Cardiac muscle cell (in vitro differentiated cells and primary cell): Measurements from ENCODE around the gene NOTCH4. TPM values are rescaled to one million over a fixed set of nuclear protein-coding genes. Genes with fewer than 3 reads are reported as not detected.
"Not testable (repeated sequence)": the region's sequence is repeated elsewhere in the genome, so short reads cannot be mapped to it uniquely, and the experiment has no call there.

Source experiments
- DNase-seq, 2 donors: peaks; one replicate each; pipeline versions ENCODE4 v3.0.0 to v3.0.0-alpha.2; 2010 to 2017; ENCODE audit warnings: low read depth in 1 of 2, low spot score in 1 of 2
- H3K27ac ChIP-seq: fragments of 200-600 bp; sonication (generic); 2 replicates; pipeline ENCODE4 v1.5.1; 2016
- H3K27me3 ChIP-seq: fragments of 200-600 bp; sonication (generic); 2 replicates; pipeline ENCODE4 v1.6.0; 2016; ENCODE audit warnings: control low read depth
- H3K36me3 ChIP-seq: fragments of 200-600 bp; sonication (generic); 2 replicates; pipeline ENCODE4 v1.5.1; 2016; ENCODE audit warnings: control low read depth
- H3K4me1 ChIP-seq: fragments of 200-600 bp; sonication (generic); 2 replicates; pipeline ENCODE4 v1.8.1; 2017; ENCODE audit warnings: low read depth, mild to moderate bottlenecking, mixed run types
- H3K4me3 ChIP-seq: fragments of 200-600 bp; sonication (generic); 2 replicates; pipeline ENCODE4 v1.5.1; 2016; ENCODE audit warnings: mild to moderate bottlenecking
- H3K9me3 ChIP-seq: fragments of 200-600 bp; sonication (generic); 2 replicates; pipeline ENCODE4 v1.5.1; 2017; ENCODE audit warnings: low read depth, mild to moderate bottlenecking, control low read depth
- polyA plus RNA-seq: library from polyadenylated mRNA; unstranded; fragments of >200 nt; fragmentation: Nextera tagmentation; extraction: Ambion mirVana; gene quantifications from 2 replicates; pipeline ENCODE4 v1.2.1, GENCODE V29; 2016
- total RNA-seq: library from RNA; depleted of rRNA; stranded (reverse); fragments of >200 nt; gene quantifications from 2 replicates; pipeline ENCODE4 v1.2.3, GENCODE V29; 2016
- TF ChIP-seq, protein P1 (sequence below): IDR thresholded peaks from 2 replicates; pipeline ENCODE4 v1.5.1; 2012; ENCODE audit warnings: low read depth, mild to moderate bottlenecking, low read length

The NOTCH4 gene
- total and polyA plus RNA-seq, 2 experiments from 2014 or later, result 3.2 to 5.0 TPM

DNA sequence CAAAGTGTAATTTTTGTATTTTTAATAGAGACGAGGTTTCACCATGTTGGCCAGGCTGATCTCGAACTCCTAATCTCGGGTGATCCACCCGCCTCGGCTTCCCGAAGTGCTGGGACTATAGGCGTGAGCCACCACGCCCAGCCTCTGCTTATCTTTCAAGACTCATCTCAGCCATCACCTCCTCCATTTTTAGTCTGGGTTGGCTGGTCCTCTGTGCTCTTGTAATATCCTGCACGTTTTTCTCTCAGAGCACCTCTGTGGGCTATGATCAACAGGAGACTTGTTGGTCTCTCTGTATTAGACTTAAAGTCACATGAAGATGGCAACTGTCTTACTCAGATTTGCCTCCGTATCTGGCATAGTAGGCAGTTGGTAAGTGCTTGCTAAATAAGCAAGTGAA is 7.6 kb downstream of the NOTCH4 start:
- Histone ChIP-seq H3K27me3 (no peaks in the 10 kb centered on the region), H3K36me3 (no peaks in the 10 kb centered on the region), H3K9me3 (no peaks in the 10 kb centered on the region), H3K4me1 (no peaks in the 10 kb centered on the region), H3K4me3 (no peak overlapping the region), H3K27ac (no peak overlapping the region)
- no peak for DNase-seq
- TF ChIP-seq, protein P1, sequence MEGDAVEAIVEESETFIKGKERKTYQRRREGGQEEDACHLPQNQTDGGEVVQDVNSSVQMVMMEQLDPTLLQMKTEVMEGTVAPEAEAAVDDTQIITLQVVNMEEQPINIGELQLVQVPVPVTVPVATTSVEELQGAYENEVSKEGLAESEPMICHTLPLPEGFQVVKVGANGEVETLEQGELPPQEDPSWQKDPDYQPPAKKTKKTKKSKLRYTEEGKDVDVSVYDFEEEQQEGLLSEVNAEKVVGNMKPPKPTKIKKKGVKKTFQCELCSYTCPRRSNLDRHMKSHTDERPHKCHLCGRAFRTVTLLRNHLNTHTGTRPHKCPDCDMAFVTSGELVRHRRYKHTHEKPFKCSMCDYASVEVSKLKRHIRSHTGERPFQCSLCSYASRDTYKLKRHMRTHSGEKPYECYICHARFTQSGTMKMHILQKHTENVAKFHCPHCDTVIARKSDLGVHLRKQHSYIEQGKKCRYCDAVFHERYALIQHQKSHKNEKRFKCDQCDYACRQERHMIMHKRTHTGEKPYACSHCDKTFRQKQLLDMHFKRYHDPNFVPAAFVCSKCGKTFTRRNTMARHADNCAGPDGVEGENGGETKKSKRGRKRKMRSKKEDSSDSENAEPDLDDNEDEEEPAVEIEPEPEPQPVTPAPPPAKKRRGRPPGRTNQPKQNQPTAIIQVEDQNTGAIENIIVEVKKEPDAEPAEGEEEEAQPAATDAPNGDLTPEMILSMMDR, result no peak

DNA sequence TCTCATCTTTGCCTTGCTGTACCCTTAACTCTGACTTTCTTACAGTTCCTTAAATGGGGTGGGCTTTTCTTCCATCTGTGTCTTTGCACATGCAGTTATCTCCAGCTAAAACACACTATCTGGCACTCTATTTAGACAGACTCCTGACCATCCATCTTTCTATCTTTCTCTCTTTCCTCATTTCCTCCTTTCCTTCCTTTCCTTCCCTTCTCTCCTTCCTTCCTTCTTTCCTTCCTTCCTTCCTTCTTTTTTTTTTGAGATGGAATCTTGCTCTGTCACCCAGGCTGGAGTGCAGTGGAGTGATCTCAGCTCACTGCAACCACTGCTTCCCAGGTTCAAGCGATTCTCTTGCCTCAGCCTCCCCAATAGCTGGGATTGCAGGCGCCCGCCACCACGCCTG is 8.2 kb downstream of the NOTCH4 start:
- no peak for DNase-seq
- no peaks in the 10 kb centered on the region for H3K9me3 ChIP-seq
- no peak overlapping the region for H3K27ac ChIP-seq
- no peaks in the 10 kb centered on the region for H3K4me1 ChIP-seq
- TF ChIP-seq, protein P1, result no peak
- no peak overlapping the region for H3K4me3 ChIP-seq
- H3K27me3 ChIP-seq, result no peaks in the 10 kb centered on the region
- H3K36me3 ChIP-seq, result no peaks in the 10 kb centered on the region

DNA sequence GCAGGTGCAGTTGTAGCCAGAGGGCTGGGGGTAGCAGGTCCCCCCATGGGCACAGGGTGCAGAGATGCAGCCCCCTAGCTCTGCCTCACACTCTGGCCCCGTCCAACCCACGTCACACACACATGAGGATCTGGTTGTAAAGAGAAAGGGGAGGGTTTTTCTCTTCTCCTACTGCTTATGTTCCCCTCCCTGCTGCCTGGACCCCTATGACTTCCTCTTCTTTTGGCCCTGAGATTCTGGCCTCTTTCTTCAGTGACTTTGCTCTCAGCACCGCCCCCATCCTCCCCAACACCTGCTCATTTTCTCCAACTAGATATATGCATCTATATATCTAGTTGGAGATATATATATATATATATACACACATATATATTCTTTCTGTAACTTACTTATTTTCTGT is 9.7 kb downstream of the NOTCH4 start:
- H3K9me3 ChIP-seq, result no peaks in the 10 kb centered on the region
- no peaks in the 10 kb centered on the region for H3K27me3 ChIP-seq
- no peak overlapping the region for H3K27ac ChIP-seq
- H3K4me3 ChIP-seq, result no peak overlapping the region
- H3K4me1 ChIP-seq, result no peaks in the 10 kb centered on the region
- no peak for DNase-seq
- TF ChIP-seq, protein P1, result no peak
- no peaks in the 10 kb centered on the region for H3K36me3 ChIP-seq

DNA sequence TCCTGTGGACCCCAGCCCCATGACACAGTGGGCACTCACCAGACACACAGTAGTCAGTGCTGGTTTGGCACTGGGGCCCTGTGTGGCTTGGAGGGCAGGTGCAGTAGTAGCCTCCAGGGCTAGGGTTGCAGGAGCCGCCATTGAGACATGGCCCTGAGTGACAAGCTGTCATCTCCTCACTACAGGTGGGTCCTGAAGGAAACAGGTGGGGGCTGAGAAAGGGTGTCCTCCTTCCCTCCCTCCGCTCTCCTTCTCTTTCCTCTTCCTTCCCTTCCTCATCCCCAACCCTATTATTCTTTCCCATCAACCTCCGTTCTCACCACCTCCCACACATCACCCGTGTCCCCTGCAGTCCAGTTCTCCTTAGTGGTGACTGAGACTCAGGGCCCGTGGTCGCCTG is 10.2 kb downstream of the NOTCH4 start:
- H3K27ac ChIP-seq, result no peak overlapping the region
- DNase-seq, result no peak
- TF ChIP-seq, protein P1, result no peak

DNA sequence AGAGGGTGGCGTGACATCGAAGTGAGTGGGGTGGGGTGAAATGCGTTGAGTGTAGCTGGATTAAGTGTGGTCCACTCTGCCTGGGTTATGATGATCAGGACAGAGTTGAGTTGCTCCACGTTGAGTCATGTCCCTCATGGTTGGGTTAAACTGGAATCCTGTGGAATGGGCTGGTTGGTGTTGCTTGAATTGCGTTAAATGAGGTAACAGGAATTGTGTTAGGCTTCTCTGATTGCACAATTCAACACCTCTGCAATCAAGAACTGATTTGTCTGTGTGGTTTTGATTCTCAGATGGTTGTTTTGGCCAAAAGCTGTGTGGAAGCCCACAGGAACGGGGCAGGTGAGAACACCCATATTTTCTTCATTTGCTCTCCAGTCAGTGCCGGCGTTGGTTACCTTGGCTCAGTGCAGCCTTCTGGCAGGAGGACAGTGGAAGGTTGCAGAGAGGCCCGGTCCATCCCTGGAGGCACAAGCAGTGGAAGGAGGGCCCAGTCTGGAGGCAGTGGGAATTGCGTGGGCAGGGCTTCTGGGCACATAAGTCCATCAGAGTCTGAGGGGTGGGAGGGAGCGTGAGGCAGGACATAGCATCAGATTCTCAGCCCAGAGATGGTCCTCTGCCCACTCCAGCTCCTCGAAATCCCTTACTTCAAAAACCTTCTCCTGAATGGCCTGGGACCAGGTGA is 11.6 kb downstream of the NOTCH4 start:
- Histone ChIP-seq H3K9me3 (no peaks in the 10 kb centered on the region), H3K4me1 (no peaks in the 10 kb centered on the region), H3K4me3 (no peak overlapping the region), H3K27me3 (no peaks in the 10 kb centered on the region), H3K36me3 (no peaks in the 10 kb centered on the region), H3K27ac (no peak overlapping the region)
- DNase-seq, result no peak
- TF ChIP-seq, protein P1, result no peak

More for the DNA sequence above, 10.2 kb downstream of the NOTCH4 start:
- no peaks in the 10 kb centered on the region for H3K27me3 ChIP-seq
- no peaks in the 10 kb centered on the region for H3K36me3 ChIP-seq
- H3K4me1 ChIP-seq, result no peaks in the 10 kb centered on the region
- H3K4me3 ChIP-seq, result no peak overlapping the region
- H3K9me3 ChIP-seq, result no peaks in the 10 kb centered on the region

DNA sequence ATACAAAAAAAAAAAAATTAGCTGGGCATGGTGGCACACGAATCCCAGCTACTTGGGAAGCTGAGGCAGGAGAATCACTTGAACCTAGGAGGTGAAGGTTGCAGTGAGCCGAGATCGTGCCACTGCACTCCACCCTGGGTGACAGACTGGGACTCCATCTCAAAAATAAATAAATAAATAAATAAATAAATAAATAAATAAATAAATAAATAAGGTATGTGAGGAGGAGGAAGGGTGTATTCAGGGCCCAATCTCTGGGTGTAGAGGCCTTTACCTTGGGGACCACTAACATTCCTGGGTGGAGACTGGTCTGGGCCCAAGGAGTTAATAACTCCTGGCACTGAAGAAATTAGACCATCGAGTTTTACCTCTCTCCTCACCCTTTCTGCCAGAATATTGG is 12.4 kb downstream of the NOTCH4 start:
- H3K9me3 ChIP-seq, H3K4me1 ChIP-seq, DNase-seq, H3K36me3 ChIP-seq, H3K4me3 ChIP-seq, H3K27me3 ChIP-seq, H3K27ac ChIP-seq: not testable (repeated sequence)
